ENCODE measurements around the gene CYP4F2. TPM values are rescaled to one million over a fixed set of nuclear protein-coding genes. Genes with fewer than 3 reads are reported as not detected.

Gene CYP4F2
- total and polyA plus RNA-seq, 2 donors (not counting 3 experiments of a cell fraction or from before 2014, with no cell fraction given), result not detected

DNA sequence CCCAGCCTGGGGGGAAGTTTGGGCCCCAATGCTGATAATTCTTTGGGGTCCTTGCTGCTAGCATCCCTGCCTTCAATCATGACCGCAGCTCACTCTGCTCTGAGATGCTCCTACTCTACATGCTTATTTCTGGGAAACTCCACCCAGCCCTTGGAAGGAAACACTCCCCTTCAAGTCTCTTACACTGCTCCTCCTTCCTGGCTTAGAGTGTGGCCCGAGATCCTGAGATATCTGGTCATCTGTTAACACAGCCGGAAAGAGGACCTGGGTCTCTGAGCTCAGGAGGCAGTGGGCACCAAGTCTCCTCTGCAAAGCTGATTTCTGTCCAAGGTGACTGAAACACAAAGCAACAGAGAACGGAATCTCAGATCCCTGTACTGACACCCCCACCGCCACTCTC, 33.0 kb downstream of the CYP4F2 start:
- ChIA-PET POLR2A (no interaction called here), CTCF (no interaction called here)
- Histone ChIP-seq H3K9me1 (replicated peaks; ENCODE audit: control insufficient read depth, extremely low read depth, insufficient read depth, low read length) (no peaks in the 10 kb centered on the region), H4K20me1 (replicated peaks; ENCODE audit: control insufficient read depth, extremely low read depth, insufficient read depth, low read length) (no peaks in the 10 kb centered on the region), H3K27me3 (ENCODE audit: control insufficient read depth in 2 of 2, insufficient read depth in 2 of 2, low read length in 2 of 2) (no peaks in the 10 kb centered on the region), H3K36me3 (ENCODE audit: control insufficient read depth in 2 of 2, extremely low read depth in 1 of 2, insufficient read depth in 2 of 2, low read length in 2 of 2) (no peaks in the 10 kb centered on the region), H3K79me2 (ENCODE audit: control insufficient read depth, insufficient read depth, low read length) (no peaks in the 10 kb centered on the region), H3K4me2 (ENCODE audit: insufficient read depth, low read length) (no peak overlapping the region), H2AFZ (ENCODE audit: low read depth, low read length) (no peak overlapping the region), H3K27ac (ENCODE audit: insufficient read depth, low read depth, low read length) (no peak overlapping the region), H3K9me3 (replicated peaks; ENCODE audit: control insufficient read depth, insufficient read depth, low read length) (no peaks in the 10 kb centered on the region), H3K4me3 (replicated peaks in 1 of 3; ENCODE audit: insufficient read depth in 1 of 3, low read depth in 1 of 3, low read length in 3 of 3) (no peak overlapping the region), H3K9ac (replicated peaks; ENCODE audit: extremely low read depth, insufficient read depth, low read length) (no peak overlapping the region), H3K4me1 (ENCODE audit: control insufficient read depth, extremely low read depth, insufficient read depth, low read length) (no peaks in the 10 kb centered on the region)
- dilution Hi-C loops (cut with MboI; ENCODE audit: extremely low pct_ligation_motif_present, low sequenced_read_pairs) (no loop called here), intact Hi-C loops (cut with micrococcal nuclease) (no loop called here)
- no peak for DNase-seq (ENCODE audit: low read depth, low spot score)
- BruUV-seq (replicated peaks), result no TSS peak
- FAIRE-seq, result no peak
- TF ChIP-seq, protein P1, sequence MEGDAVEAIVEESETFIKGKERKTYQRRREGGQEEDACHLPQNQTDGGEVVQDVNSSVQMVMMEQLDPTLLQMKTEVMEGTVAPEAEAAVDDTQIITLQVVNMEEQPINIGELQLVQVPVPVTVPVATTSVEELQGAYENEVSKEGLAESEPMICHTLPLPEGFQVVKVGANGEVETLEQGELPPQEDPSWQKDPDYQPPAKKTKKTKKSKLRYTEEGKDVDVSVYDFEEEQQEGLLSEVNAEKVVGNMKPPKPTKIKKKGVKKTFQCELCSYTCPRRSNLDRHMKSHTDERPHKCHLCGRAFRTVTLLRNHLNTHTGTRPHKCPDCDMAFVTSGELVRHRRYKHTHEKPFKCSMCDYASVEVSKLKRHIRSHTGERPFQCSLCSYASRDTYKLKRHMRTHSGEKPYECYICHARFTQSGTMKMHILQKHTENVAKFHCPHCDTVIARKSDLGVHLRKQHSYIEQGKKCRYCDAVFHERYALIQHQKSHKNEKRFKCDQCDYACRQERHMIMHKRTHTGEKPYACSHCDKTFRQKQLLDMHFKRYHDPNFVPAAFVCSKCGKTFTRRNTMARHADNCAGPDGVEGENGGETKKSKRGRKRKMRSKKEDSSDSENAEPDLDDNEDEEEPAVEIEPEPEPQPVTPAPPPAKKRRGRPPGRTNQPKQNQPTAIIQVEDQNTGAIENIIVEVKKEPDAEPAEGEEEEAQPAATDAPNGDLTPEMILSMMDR (IDR thresholded peaks at IDR 0.05; ENCODE audit: extremely low read depth in 1 of 2, insufficient read depth in 1 of 2, low read depth in 1 of 2, low read length in 2 of 2), result no peak
- TF ChIP-seq JUN (IDR thresholded peaks at IDR 0.05; ENCODE audit: borderline replicate concordance, insufficient read depth, insufficient read length, low read depth), result no peak
- no peak for TF ChIP-seq POLR2A (IDR thresholded peaks at IDR 0.05; ENCODE audit: low read depth, low read length)
- TF ChIP-seq POLR2AphosphoS5 (IDR thresholded peaks at IDR 0.05; ENCODE audit: insufficient read depth, low read depth, low read length), result no peak
- no peak for TF ChIP-seq MYC (IDR thresholded peaks at IDR 0.05; ENCODE audit: low read depth, low read length)
- TF ChIP-seq FOS (IDR thresholded peaks at IDR 0.05; ENCODE audit: borderline replicate concordance, insufficient read depth, low read length), result no peak
- TF ChIP-seq, protein P2, sequence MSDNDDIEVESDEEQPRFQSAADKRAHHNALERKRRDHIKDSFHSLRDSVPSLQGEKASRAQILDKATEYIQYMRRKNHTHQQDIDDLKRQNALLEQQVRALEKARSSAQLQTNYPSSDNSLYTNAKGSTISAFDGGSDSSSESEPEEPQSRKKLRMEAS (IDR thresholded peaks at IDR 0.05; ENCODE audit: insufficient read depth, insufficient read length), result no peak
- TF ChIP-seq GATA2 (IDR thresholded peaks at IDR 0.05; ENCODE audit: insufficient read depth, insufficient read length, low read depth, low read length), result no peak
- TF ChIP-seq EZH2 (IDR thresholded peaks at IDR 0.05; ENCODE audit: borderline replicate concordance, low read depth, low read length, severe bottlenecking), result no peak

All from endothelial cell of umbilical vein (primary cell).